Activated T-helper 1 cell treated with anti-CD3 and anti-CD28 coated beads, Interleukin-2, amount 50 U/mL, for 16 hours (primary cell): ENCODE measurements around the gene TOM1L2.
A peak's percentile ranks its signal among the peaks of the same experiment; 100 is the strongest.

Experiments
- DNase-seq, 2 donors: peaks; one replicate each; pipeline ENCODE4 v3.0.0-alpha.2; 2020; ENCODE audit warnings: low read depth in 1 of 2, low spot score in 1 of 2

The TOM1L2 gene

GRCh38 chr17:17972126-17972951 lies at the start of gene TOM1L2, which contains the start of gene DRC3:
TOM1L2 (minus strand) TSS chr17:17972400; CDS start chr17:17972313, 87 bp downstream.
DRC3 (plus strand) TSS chr17:17972862; CDS start chr17:17977599, 4,737 bp downstream.
- DNase-seq = peak; percentile 100

- no peak for DNase-seq
Observed at GRCh38 chr17:18021372-18021771, 49.2 kb upstream of the TOM1L2 start.

GRCh38 chr17:18020971-18021370 lies 48.8 kb upstream of the TOM1L2 start:
- no peak for DNase-seq

- no peak for DNase-seq
Observed at GRCh38 chr17:18019838-18020154, 47.6 kb upstream of the TOM1L2 start.

- DNase-seq = no peak
Observed at GRCh38 chr17:18018411-18018921, 46.3 kb upstream of the TOM1L2 start.

- no peak for DNase-seq
Observed at GRCh38 chr17:18017958-18018357, 45.8 kb upstream of the TOM1L2 start.

GRCh38 chr17:18016426-18016825 lies 44.2 kb upstream of the TOM1L2 start:
- DNase-seq = no peak

GRCh38 chr17:18015593-18015992 lies 43.4 kb upstream of the TOM1L2 start:
- DNase-seq = no peak

- no peak for DNase-seq
Observed at GRCh38 chr17:18014006-18014405, 41.8 kb upstream of the TOM1L2 start.

GRCh38 chr17:18011286-18011685 lies 39.1 kb upstream of the TOM1L2 start:
- DNase-seq = no peak

GRCh38 chr17:18009609-18010420 lies 37.6 kb upstream of the TOM1L2 start:
- no peak for DNase-seq

GRCh38 chr17:18008496-18009268 lies 36.5 kb upstream of the TOM1L2 start:
- no peak for DNase-seq

- DNase-seq = no peak
Observed at GRCh38 chr17:18006495-18007239, 34.5 kb upstream of the TOM1L2 start.

- no peak for DNase-seq
Observed at GRCh38 chr17:18005496-18005895, 33.3 kb upstream of the TOM1L2 start.

GRCh38 chr17:18004884-18005305 lies 32.7 kb upstream of the TOM1L2 start:
- DNase-seq = no peak

GRCh38 chr17:18004345-18004744 lies 32.1 kb upstream of the TOM1L2 start:
- DNase-seq = no peak

- DNase-seq = no peak
Observed at GRCh38 chr17:18002171-18002570, 30.0 kb upstream of the TOM1L2 start.

GRCh38 chr17:18000030-18000408 lies 27.8 kb upstream of the TOM1L2 start:
- no peak for DNase-seq

- DNase-seq = no peak
Observed at GRCh38 chr17:17999364-18000029, 27.3 kb upstream of the TOM1L2 start.

- no peak for DNase-seq
Observed at GRCh38 chr17:17998934-17999333, 26.7 kb upstream of the TOM1L2 start.
